ENCODE data around the gene KRT76. TPM values are rescaled to one million over a fixed set of nuclear protein-coding genes. Genes with fewer than 3 reads are reported as not detected.
"Not testable (repeated sequence)": the region's sequence is repeated elsewhere in the genome, so short reads cannot be mapped to it uniquely, and the experiment has no call there.

Gene KRT76
- polyA plus RNA-seq, 3 donors = not detected

- DNase-seq (ENCODE audit: low read depth in 3 of 3, low spot score in 2 of 3) = no peak
Measured at GRCh38 chr12:52765702-52766101, 11.4 kb downstream of the KRT76 start.

- no peak for DNase-seq (ENCODE audit: low read depth in 3 of 3, low spot score in 2 of 3)
Measured at GRCh38 chr12:52763991-52764390, 13.2 kb downstream of the KRT76 start.

- no peak for DNase-seq (ENCODE audit: low read depth in 3 of 3, low spot score in 2 of 3)
Measured at GRCh38 chr12:52763036-52763659, 14.0 kb downstream of the KRT76 start.

- DNase-seq (ENCODE audit: low read depth in 3 of 3, low spot score in 2 of 3) = no peak
Measured at GRCh38 chr12:52761802-52762201, 15.3 kb downstream of the KRT76 start.

GRCh38 chr12:52761218-52761617 lies 15.9 kb downstream of the KRT76 start:
- DNase-seq (ENCODE audit: low read depth in 3 of 3, low spot score in 2 of 3) = not testable (repeated sequence)

- DNase-seq (ENCODE audit: low read depth in 3 of 3, low spot score in 2 of 3) = no peak
Measured at GRCh38 chr12:52760623-52761022, 16.5 kb downstream of the KRT76 start.

- no peak for DNase-seq (ENCODE audit: low read depth in 3 of 3, low spot score in 2 of 3)
Measured at GRCh38 chr12:52759695-52760094, 17.4 kb downstream of the KRT76 start.

GRCh38 chr12:52759218-52759617 lies 17.9 kb downstream of the KRT76 start:
- DNase-seq (ENCODE audit: low read depth in 3 of 3, low spot score in 2 of 3) = no peak

GRCh38 chr12:52757449-52758176 lies 19.5 kb downstream of the KRT76 start:
- DNase-seq (ENCODE audit: low read depth in 3 of 3, low spot score in 2 of 3) = no peak

- DNase-seq (ENCODE audit: low read depth in 3 of 3, low spot score in 2 of 3) = no peak
Measured at GRCh38 chr12:52756281-52756960, 20.7 kb downstream of the KRT76 start.

GRCh38 chr12:52755533-52755932 lies 21.6 kb downstream of the KRT76 start:
- DNase-seq (ENCODE audit: low read depth in 3 of 3, low spot score in 2 of 3) = no peak

- no peak for DNase-seq (ENCODE audit: low read depth in 3 of 3, low spot score in 2 of 3)
Measured at GRCh38 chr12:52754135-52754534, 23.0 kb downstream of the KRT76 start.

GRCh38 chr12:52753283-52753682 lies 23.9 kb downstream of the KRT76 start:
- no peak for DNase-seq (ENCODE audit: low read depth in 3 of 3, low spot score in 2 of 3)

GRCh38 chr12:52752516-52752915 lies 24.6 kb downstream of the KRT76 start:
- DNase-seq (ENCODE audit: low read depth in 3 of 3, low spot score in 2 of 3) = no peak

GRCh38 chr12:52751795-52752194 lies 25.4 kb downstream of the KRT76 start:
- DNase-seq (ENCODE audit: low read depth in 3 of 3, low spot score in 2 of 3) = no peak

GRCh38 chr12:52750532-52750931 lies 26.6 kb downstream of the KRT76 start:
- not testable (repeated sequence) for DNase-seq (ENCODE audit: low read depth in 3 of 3, low spot score in 2 of 3)

GRCh38 chr12:52749827-52750226 lies 27.3 kb downstream of the KRT76 start:
- no peak for DNase-seq (ENCODE audit: low read depth in 3 of 3, low spot score in 2 of 3)

- no peak for DNase-seq (ENCODE audit: low read depth in 3 of 3, low spot score in 2 of 3)
Measured at GRCh38 chr12:52748578-52748977, 28.6 kb downstream of the KRT76 start.

- DNase-seq (ENCODE audit: low read depth in 3 of 3, low spot score in 2 of 3) = no peak
Measured at GRCh38 chr12:52745554-52745953, 31.6 kb downstream of the KRT76 start.

- DNase-seq (ENCODE audit: low read depth in 3 of 3, low spot score in 2 of 3) = no peak
Measured at GRCh38 chr12:52744493-52745156, 32.5 kb downstream of the KRT76 start.

GRCh38 chr12:52742822-52743457 lies 34.2 kb downstream of the KRT76 start:
- no peak for DNase-seq (ENCODE audit: low read depth in 3 of 3, low spot score in 2 of 3)
